ENCODE data around the gene SNAPC5. TPM values are rescaled to one million over a fixed set of nuclear protein-coding genes. Genes with fewer than 3 reads are reported as not detected.

Gene SNAPC5
- total RNA-seq, 4 donors from 2014 or later = 12.2 to 26.4 (median 20.4) TPM

DNA sequence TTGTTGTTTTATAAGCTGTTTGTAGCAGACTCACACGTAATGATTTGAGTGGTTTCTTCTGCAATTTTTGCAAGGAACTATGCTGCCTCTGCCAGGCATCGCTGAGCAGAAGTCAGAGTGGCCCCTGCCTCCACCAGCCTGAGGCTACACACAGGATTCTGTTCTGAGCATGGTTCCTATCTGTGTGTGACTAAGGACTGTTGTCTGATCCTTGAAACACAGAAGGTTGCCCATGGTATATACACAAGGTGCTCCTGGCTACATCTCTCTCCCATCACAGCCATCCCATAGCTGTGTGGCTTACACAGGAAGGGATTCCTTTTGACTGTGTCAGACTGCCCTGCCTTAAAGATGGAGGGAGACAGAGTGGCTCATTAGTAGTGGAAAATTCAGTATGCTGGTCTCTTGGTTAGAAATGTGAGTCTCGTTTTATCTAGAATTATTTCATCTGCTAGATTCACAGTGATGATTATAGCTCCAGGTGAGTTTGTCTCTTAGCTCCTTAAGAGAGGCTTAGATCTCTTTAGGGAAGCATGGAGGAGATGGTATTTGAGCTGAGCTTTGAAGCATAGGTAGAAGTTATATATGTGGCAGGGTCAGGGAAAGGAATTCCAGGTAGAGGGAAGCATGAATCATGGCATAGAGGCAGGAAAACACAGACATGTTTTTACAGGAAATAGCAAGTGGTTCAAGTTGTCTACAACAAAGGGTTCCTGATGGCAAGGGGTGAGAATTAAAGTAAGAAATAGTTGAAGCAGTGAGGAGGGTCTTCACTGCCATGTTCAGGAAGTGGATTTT is 37.5 kb downstream of the SNAPC5 start:
- Histone ChIP-seq H3K36me3 (no peaks in the 10 kb centered on the region), H3K4me3 (no peak overlapping the region), H3K4me1 (no peaks in the 10 kb centered on the region), H3K27ac (no peak overlapping the region), H3K27me3 (no peaks in the 10 kb centered on the region), H3K9me3 (no peaks in the 10 kb centered on the region)
- no peak for TF ChIP-seq POLR2A (IDR thresholded peaks at IDR 0.05)
- TF ChIP-seq, protein P1, sequence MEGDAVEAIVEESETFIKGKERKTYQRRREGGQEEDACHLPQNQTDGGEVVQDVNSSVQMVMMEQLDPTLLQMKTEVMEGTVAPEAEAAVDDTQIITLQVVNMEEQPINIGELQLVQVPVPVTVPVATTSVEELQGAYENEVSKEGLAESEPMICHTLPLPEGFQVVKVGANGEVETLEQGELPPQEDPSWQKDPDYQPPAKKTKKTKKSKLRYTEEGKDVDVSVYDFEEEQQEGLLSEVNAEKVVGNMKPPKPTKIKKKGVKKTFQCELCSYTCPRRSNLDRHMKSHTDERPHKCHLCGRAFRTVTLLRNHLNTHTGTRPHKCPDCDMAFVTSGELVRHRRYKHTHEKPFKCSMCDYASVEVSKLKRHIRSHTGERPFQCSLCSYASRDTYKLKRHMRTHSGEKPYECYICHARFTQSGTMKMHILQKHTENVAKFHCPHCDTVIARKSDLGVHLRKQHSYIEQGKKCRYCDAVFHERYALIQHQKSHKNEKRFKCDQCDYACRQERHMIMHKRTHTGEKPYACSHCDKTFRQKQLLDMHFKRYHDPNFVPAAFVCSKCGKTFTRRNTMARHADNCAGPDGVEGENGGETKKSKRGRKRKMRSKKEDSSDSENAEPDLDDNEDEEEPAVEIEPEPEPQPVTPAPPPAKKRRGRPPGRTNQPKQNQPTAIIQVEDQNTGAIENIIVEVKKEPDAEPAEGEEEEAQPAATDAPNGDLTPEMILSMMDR (IDR thresholded peaks at IDR 0.05) = no peak
- DNase-seq = no peak

DNA sequence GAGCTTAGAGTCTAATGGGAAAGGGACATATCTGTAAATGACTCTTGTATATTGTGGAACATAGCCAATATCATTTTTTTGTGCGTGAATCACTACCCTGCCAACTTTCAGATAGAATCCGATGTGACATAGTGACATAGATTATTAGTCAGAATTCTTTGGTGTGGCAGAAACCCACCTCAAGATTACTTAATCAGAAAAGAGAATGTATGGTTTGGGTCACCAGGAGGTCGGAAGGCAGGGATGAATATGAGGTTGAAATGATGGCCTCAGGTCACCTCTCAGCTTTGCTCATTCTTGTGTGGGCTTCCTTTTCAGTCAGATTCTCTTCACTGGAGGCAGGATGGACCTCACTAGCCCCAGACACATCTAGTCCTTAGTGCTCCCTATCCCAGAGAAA is 41.4 kb downstream of the SNAPC5 start:
- Histone ChIP-seq H3K27ac (no peak overlapping the region), H3K36me3 (no peaks in the 10 kb centered on the region), H3K27me3 (no peaks in the 10 kb centered on the region), H3K4me1 (no peaks in the 10 kb centered on the region), H3K9me3 (no peaks in the 10 kb centered on the region), H3K4me3 (no peak overlapping the region)
- TF ChIP-seq, protein P1 (IDR thresholded peaks at IDR 0.05) = no peak
- TF ChIP-seq POLR2A (IDR thresholded peaks at IDR 0.05) = no peak
- DNase-seq = no peak

DNA sequence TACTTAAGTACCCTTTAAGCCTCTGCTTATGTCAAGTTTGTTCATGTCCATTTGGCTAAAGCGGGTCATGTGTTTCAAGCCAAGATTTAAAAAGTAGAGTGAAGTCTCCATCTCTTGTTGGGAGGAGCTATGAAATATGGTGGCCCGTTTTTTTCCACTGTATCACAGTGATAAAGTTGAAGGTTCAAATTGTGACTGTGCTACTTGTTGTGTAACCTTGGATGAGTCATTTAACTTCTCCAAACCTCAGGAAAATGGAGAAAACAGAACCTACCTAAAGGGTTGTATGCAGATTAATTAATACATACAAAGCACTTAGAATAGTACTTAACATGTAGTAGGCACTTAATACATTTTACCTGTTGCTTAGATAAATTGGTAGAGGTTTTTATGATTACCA is 43.4 kb downstream of the SNAPC5 start:
- TF ChIP-seq POLR2A (IDR thresholded peaks at IDR 0.05) = no peak
- TF ChIP-seq, protein P1 (IDR thresholded peaks at IDR 0.05) = no peak
- Histone ChIP-seq H3K36me3 (no peaks in the 10 kb centered on the region), H3K27me3 (no peaks in the 10 kb centered on the region), H3K4me1 (no peaks in the 10 kb centered on the region), H3K9me3 (no peaks in the 10 kb centered on the region), H3K27ac (no peak overlapping the region), H3K4me3 (no peak overlapping the region)
- DNase-seq = no peak

DNA sequence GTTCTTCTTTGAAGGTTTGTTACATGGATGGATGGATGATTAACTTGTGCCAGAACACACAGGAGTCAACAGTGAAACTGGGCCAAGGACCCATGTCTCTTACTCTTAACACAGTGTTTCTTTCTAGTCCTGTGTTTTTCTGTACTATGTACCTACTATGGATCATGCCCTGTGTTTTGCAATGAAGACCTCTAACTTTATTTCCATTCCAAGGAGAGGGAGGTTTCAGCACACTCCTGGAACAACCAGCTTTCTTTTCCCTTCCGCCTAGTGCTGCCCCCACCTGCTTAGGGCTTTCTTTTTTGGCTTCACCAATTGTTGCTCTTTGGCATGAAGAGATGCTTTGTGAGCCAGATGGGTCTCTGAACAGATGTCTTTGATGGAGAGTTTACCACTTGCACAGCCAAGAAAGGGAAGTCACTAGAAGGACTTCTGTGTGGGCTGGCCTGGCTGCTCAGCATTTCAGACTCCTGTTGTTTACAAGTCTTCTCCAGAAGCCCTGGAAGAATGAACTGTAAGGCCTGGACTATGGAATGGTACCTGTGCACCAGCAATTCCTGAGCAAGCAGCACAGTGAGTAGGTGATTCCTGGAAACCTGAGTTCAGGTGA is 44.5 kb downstream of the SNAPC5 start:
- Histone ChIP-seq H3K4me1 (no peaks in the 10 kb centered on the region), H3K9me3 (no peaks in the 10 kb centered on the region), H3K4me3 (no peak overlapping the region), H3K36me3 (no peaks in the 10 kb centered on the region), H3K27me3 (no peaks in the 10 kb centered on the region), H3K27ac (no peak overlapping the region)
- no peak for DNase-seq
- TF ChIP-seq, protein P1 (IDR thresholded peaks at IDR 0.05) = no peak
- TF ChIP-seq POLR2A (IDR thresholded peaks at IDR 0.05) = no peak

DNA sequence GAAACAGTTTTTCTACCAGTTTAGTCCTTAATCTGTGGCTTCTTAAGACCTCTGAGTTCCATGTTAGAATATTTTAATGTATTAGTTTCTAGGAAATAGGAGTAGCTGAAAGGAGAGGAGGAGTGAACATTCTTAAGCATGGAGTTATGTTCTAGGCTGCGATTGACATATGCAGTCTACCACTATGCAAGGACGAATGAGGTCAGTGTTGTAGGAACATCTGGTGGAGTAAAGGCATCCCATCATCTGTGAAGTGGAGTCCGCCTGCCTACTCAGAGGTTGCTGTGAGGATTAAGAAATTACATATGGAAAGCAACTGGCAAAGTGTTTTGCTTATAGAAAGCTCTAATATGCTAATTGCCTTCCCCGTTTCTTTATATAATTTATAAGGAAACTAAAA is 45.1 kb downstream of the SNAPC5 start:
- Histone ChIP-seq H3K36me3 (no peaks in the 10 kb centered on the region), H3K9me3 (no peaks in the 10 kb centered on the region), H3K27ac (no peak overlapping the region), H3K4me1 (no peaks in the 10 kb centered on the region), H3K4me3 (no peak overlapping the region), H3K27me3 (no peaks in the 10 kb centered on the region)
- no peak for TF ChIP-seq POLR2A (IDR thresholded peaks at IDR 0.05)
- TF ChIP-seq, protein P1 (IDR thresholded peaks at IDR 0.05) = no peak
- DNase-seq = no peak

Small RNAs within 50 kb of the gene (small RNA-seq; reads per million reads assigned to genes)
- gene MIR4512 (0 reads per million in 2 donors), gene RF01159 (0 reads per million in 2 donors), gene SNORD16 (0 reads per million in 2 donors), gene SNORD18A (0 reads per million in 2 donors), gene SNORD18B (0 reads per million in 2 donors), gene SNORD18C (0 reads per million in 2 donors)

Other genes starting within 250 kb of the SNAPC5 start
- not detected for gene MEGF11, start 244.0 kb downstream of the SNAPC5 start, total RNA-seq
- 10 to 100 TPM; 10.9 to 44.6 (median 30.0) TPM for gene DIS3L, start 204.2 kb downstream of the SNAPC5 start, total RNA-seq
- 10 to 100 TPM in 1 of 4 donors, 1 to 10 TPM in 3; 2.6 to 10.6 (median 6.8) TPM for gene TIPIN, start 141.1 kb downstream of the SNAPC5 start, total RNA-seq
- 10 to 100 TPM; 12.7 to 47.9 (median 27.7) TPM for gene MAP2K1, start 110.8 kb downstream of the SNAPC5 start, total RNA-seq
- gene RPL4, start 7.1 kb upstream of the SNAPC5 start, total RNA-seq = 1,000 to 10,000 TPM in 2 of 4 donors, 100 to 1,000 TPM in 2; 638 to 1,911 (median 945) TPM
- gene ZWILCH, start 7.6 kb upstream of the SNAPC5 start, total RNA-seq = 10 to 100 TPM in 1 of 4 donors, 1 to 10 TPM in 3; 3.6 to 11.2 (median 6.7) TPM
- gene LCTL, start 68.2 kb upstream of the SNAPC5 start, total RNA-seq = not detected
- 10 to 100 TPM; 11.0 to 34.9 (median 25.5) TPM for gene SMAD6, start 204.5 kb upstream of the SNAPC5 start, total RNA-seq

Data from Peyer's patch (tissue), 4 donors.